A549 (cell line): Measurements from ENCODE around the gene FXYD7. TPM values are rescaled to one million over a fixed set of nuclear protein-coding genes. Genes with fewer than 3 reads are reported as not detected.

ENCODE experiments used
- ATAC-seq, 2 experiments: fragments of 200-7000 bp in 1 of 2; fragments of >200 bp in 1 of 2; cut with Nextera tagmentation in 1 of 2; cut with Tn5 transposase in 1 of 2; 3 replicates each; pipeline versions ENCODE4 v1.8.0 to v1.9.1; 2018 to 2020; ENCODE audit warnings: mild to moderate bottlenecking in 1 of 2, moderate library complexity in 1 of 2
- CTCF ChIA-PET: fragments of 300-600 bp; sonication (Branson Sonifier 250); formaldehyde crosslinking; extraction: SDS; loops from one replicate; lab custom pipeline; 2021; ENCODE audit warnings: antibody characterized with exemption, inconsistent platforms; lab: Yijun Ruan, JAX
- POLR2A ChIA-PET: fragments of 350-600 bp; formaldehyde crosslinking; extraction: SDS; loops from one replicate; lab custom pipeline; 2021; ENCODE audit warnings: antibody characterized with exemption, inconsistent platforms; lab: Yijun Ruan, JAX
- DNase-seq, 2 experiments: peaks; one replicate each; pipeline versions ENCODE4 v3.0.0 to v3.0.0-alpha.2; 2011 to 2016; ENCODE audit warnings: low read depth in 1 of 2, low spot score in 1 of 2
- FAIRE-seq: peaks from 2 replicates; lab custom pipeline; 2011; peaks lifted over from hg19 to GRCh38; lab: Jason Lieb, UNC
- H3K27ac ChIP-seq, 2 experiments: fragments of >200 bp; sonication (Bioruptor Twin); formaldehyde crosslinking; 3 replicates each; pipeline ENCODE4 v1.5.1; 2016 to 2017
- H3K4me1 ChIP-seq: fragments of >200 bp; sonication (Bioruptor Twin); formaldehyde crosslinking; 3 replicates; pipeline ENCODE4 v1.6.1; 2016
- H3K4me2 ChIP-seq: fragments of >200 bp; sonication (Bioruptor Twin); formaldehyde crosslinking; 3 replicates; pipeline ENCODE4 v1.6.1; 2016
- H3K4me3 ChIP-seq: fragments of >200 bp; sonication (Bioruptor Twin); formaldehyde crosslinking; 3 replicates; pipeline ENCODE4 v1.5.1; 2016
- H3K9me3 ChIP-seq: fragments of >200 bp; sonication (Bioruptor Twin); formaldehyde crosslinking; 3 replicates; pipeline ENCODE4 v1.6.1; 2016
- ATOH8 ChIP-seq: fragments of 250-450 bp; sonication (Bioruptor Pico); IDR thresholded peaks from 2 replicates; pipeline ENCODE4 v1.5.0; 2020; ENCODE audit warnings: low read depth, mild to moderate bottlenecking, moderate library complexity
- CBX2 ChIP-seq: fragments of 200-600 bp; sonication (generic); IDR thresholded peaks from 2 replicates; pipeline ENCODE4 v1.6.1; 2016; ENCODE audit warnings: low read depth, mild to moderate bottlenecking, borderline replicate concordance
- CHD2 ChIP-seq: fragments of 150-350 bp; IDR thresholded peaks from 2 replicates; pipeline ENCODE4 v1.6.1; 2014; ENCODE audit warnings: low read length; ENCODE audit not compliant: partially characterized antibody
- CTCF ChIP-seq: fragments of >200 bp; sonication (Bioruptor Twin); formaldehyde crosslinking; IDR thresholded peaks from 3 replicates; pipeline ENCODE4 v1.5.1; 2016
- EHF ChIP-seq: fragments of 250-450 bp; sonication (Bioruptor Pico); IDR thresholded peaks from 2 replicates; pipeline ENCODE4 v1.5.0; 2020; ENCODE audit warnings: mild to moderate bottlenecking
- EHMT2 ChIP-seq: fragments of 200-600 bp; sonication (generic); IDR thresholded peaks from 2 replicates; pipeline ENCODE4 v1.6.1; 2016; ENCODE audit warnings: antibody characterized with exemption, low read depth, mild to moderate bottlenecking, moderate library complexity
- ELK1 ChIP-seq: fragments of 150-350 bp; IDR thresholded peaks from 2 replicates; pipeline ENCODE4 v1.6.1; 2014; ENCODE audit warnings: low read depth, mild to moderate bottlenecking, low read length
- EP300 ChIP-seq, 2 experiments: fragments of >200 bp; sonication (Bioruptor Twin); formaldehyde crosslinking; IDR thresholded peaks; 2 replicates in 1 of 2; 3 replicates in 1 of 2; pipeline ENCODE4 v1.6.1; 2016 to 2017
- FOSB ChIP-seq: fragments of 250-450 bp; sonication (Bioruptor Pico); IDR thresholded peaks from 2 replicates; pipeline ENCODE4 v1.5.0; 2020; ENCODE audit warnings: mild to moderate bottlenecking, moderate library complexity
- FOSL2 ChIP-seq, 2 experiments: fragments of 450-650 bp in 1 of 2; fragments of >200 bp in 1 of 2; sonication (Bioruptor Twin) in 1 of 2; formaldehyde crosslinking; IDR thresholded peaks; 2 replicates each; pipeline versions ENCODE4 v1.5.0 to v1.6.1; 2016 to 2020; ENCODE audit warnings: mild to moderate bottlenecking in 1 of 2, moderate library complexity in 1 of 2
- HEYL ChIP-seq: fragments of 250-450 bp; sonication (Bioruptor Pico); IDR thresholded peaks from 2 replicates; pipeline ENCODE4 v1.8.0; 2021; ENCODE audit warnings: mild to moderate bottlenecking, moderate library complexity
- JUNB ChIP-seq: fragments of >200 bp; sonication (Bioruptor Twin); formaldehyde crosslinking; IDR thresholded peaks from 2 replicates; pipeline ENCODE4 v1.6.1; 2016
- KDM5A ChIP-seq: fragments of 200-600 bp; sonication (generic); IDR thresholded peaks from 2 replicates; pipeline ENCODE4 v1.6.1; 2016; ENCODE audit warnings: antibody characterized with exemption, mild to moderate bottlenecking
- MYC ChIP-seq: IDR thresholded peaks from 2 replicates; pipeline ENCODE4 v1.6.1; 2012; ENCODE audit warnings: mild to moderate bottlenecking, inconsistent platforms, low read length, improper control_type of control experiment, borderline replicate concordance
- NFE2L2 ChIP-seq: fragments of 150-350 bp; conservative IDR thresholded peaks from 2 replicates; pipeline ENCODE4 v1.6.1; 2014; ENCODE audit warnings: low read length
- PHF8 ChIP-seq: fragments of 200-600 bp; sonication (generic); IDR thresholded peaks from 2 replicates; pipeline ENCODE4 v1.6.1; 2016; ENCODE audit warnings: low read depth, mild to moderate bottlenecking, antibody characterized with exemption, moderate library complexity, borderline replicate concordance
- RAD21 ChIP-seq, 2 experiments: fragments of >200 bp in 1 of 2; sonication (Bioruptor Twin) in 1 of 2; formaldehyde crosslinking in 1 of 2; IDR thresholded peaks in 1 of 2; conservative IDR thresholded peaks in 1 of 2; 2 replicates in 1 of 2; 3 replicates in 1 of 2; pipeline ENCODE4 v1.6.1; 2012 to 2018; ENCODE audit warnings: inconsistent platforms in 1 of 2
- RARB ChIP-seq: fragments of 250-450 bp; sonication (Bioruptor Pico); IDR thresholded peaks from 2 replicates; pipeline ENCODE4 v1.8.0; 2021; ENCODE audit warnings: mild to moderate bottlenecking, moderate library complexity
- RCOR1 ChIP-seq: fragments of 150-350 bp; IDR thresholded peaks from 2 replicates; pipeline ENCODE4 v1.6.1; 2014; ENCODE audit warnings: antibody characterized with exemption, low read length, low read depth
- SREBF2 ChIP-seq: fragments of 450-650 bp; IDR thresholded peaks from 2 replicates; pipeline ENCODE4 v1.6.1; 2014; ENCODE audit warnings: mild to moderate bottlenecking, moderate library complexity
- ZSCAN20 ChIP-seq: fragments of 250-450 bp; sonication (Bioruptor Pico); IDR thresholded peaks from 2 replicates; pipeline ENCODE4 v1.8.0; 2022; ENCODE audit warnings: mild to moderate bottlenecking, moderate library complexity
- whole genome bisulfite sequencing: methylation state at CpG from one replicate; pipeline ENCODE4 v1.1.6; 2017; ENCODE audit errors: missing lambda C conversion rate; 5-methylcytosine and 5-hydroxymethylcytosine counted together
- polyA plus RNA-seq, 4 experiments: library from polyadenylated mRNA; depleted of rRNA in 3 of 4; stranded (reverse); fragments of >200 nt; fragmentation: RNase III in 1 of 4; extraction: RNeasy Plus Mini Kit Qiagen cat#74134 plus additional on column Dnase treatment in 1 of 4; gene quantifications; 2 replicates in 3 of 4; 3 replicates in 1 of 4; pipeline ENCODE4 v1.2.3, GENCODE V29; 2011 to 2017
- TF ChIP-seq, protein P1 (sequence below): fragments of 450-650 bp; IDR thresholded peaks from 2 replicates; pipeline ENCODE4 v1.6.1; 2014; ENCODE audit warnings: antibody characterized with exemption
- TF ChIP-seq, protein P2 (sequence below): IDR thresholded peaks from 2 replicates; pipeline ENCODE4 v1.6.1; 2012; ENCODE audit warnings: low read depth, borderline replicate concordance

The FXYD7 gene
- polyA plus RNA-seq, 2 of the 4 experiments (the other 2 are of a cell fraction), result not detected

- H3K4me3 ChIP-seq, result no peak overlapping the region
- H3K4me2 ChIP-seq, result no peak overlapping the region
- no peaks in the 10 kb centered on the region for H3K9me3 ChIP-seq
- POLR2A ChIA-PET, result no interaction called here
- FAIRE-seq, result no peak
- no peak overlapping the region for H3K27ac ChIP-seq
- DNase-seq, result no peak
- no peak for ATAC-seq
- TF ChIP-seq EHMT2, result no peak
- TF ChIP-seq JUNB, result no peak
- no peak for TF ChIP-seq ATOH8
- no peak for TF ChIP-seq FOSB
- TF ChIP-seq ZSCAN20 (CRISPR knock-in tag), result no peak
- TF ChIP-seq RAD21 (conservative IDR thresholded peaks at IDR 0.05 in 1 of 2, IDR thresholded peaks at IDR 0.05 in 1 of 2), result no peak
- TF ChIP-seq HEYL (CRISPR knock-in tag), result no peak
- TF ChIP-seq ELK1, result no peak
- TF ChIP-seq CTCF, result no peak
- TF ChIP-seq, protein P1, sequence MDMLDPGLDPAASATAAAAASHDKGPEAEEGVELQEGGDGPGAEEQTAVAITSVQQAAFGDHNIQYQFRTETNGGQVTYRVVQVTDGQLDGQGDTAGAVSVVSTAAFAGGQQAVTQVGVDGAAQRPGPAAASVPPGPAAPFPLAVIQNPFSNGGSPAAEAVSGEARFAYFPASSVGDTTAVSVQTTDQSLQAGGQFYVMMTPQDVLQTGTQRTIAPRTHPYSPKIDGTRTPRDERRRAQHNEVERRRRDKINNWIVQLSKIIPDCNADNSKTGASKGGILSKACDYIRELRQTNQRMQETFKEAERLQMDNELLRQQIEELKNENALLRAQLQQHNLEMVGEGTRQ, result no peak
- TF ChIP-seq, protein P2, sequence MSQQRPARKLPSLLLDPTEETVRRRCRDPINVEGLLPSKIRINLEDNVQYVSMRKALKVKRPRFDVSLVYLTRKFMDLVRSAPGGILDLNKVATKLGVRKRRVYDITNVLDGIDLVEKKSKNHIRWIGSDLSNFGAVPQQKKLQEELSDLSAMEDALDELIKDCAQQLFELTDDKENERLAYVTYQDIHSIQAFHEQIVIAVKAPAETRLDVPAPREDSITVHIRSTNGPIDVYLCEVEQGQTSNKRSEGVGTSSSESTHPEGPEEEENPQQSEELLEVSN, result no peak
- no peak for TF ChIP-seq MYC
- TF ChIP-seq RARB (CRISPR knock-in tag), result no peak
- no peak for TF ChIP-seq CHD2
- no peak for TF ChIP-seq EP300 (IDR thresholded peaks at IDR 0.05)
- TF ChIP-seq EHF (CRISPR knock-in tag), result no peak
- no peak for TF ChIP-seq SREBF2
- TF ChIP-seq RCOR1, result no peak
- no peak for TF ChIP-seq CBX2
- no peak for TF ChIP-seq NFE2L2
- WGBS, result 90% methylated on average over 9 of the region's 9 CpGs
- CTCF ChIA-PET, result interaction anchor here (0.5 to 6.9 kb wide), 10 partner anchors 16 to 168 kb away, joined by 3 to 148 read pairs (median 4); partner anchors contain the start of genes FXYD1 and LGI4
- H3K4me1 ChIP-seq, result peaks cover 24% of the 10 kb centered on the region
Measured at GRCh38 chr19:35119578-35120155, 23.4 kb upstream of the FXYD7 start.

DNA sequence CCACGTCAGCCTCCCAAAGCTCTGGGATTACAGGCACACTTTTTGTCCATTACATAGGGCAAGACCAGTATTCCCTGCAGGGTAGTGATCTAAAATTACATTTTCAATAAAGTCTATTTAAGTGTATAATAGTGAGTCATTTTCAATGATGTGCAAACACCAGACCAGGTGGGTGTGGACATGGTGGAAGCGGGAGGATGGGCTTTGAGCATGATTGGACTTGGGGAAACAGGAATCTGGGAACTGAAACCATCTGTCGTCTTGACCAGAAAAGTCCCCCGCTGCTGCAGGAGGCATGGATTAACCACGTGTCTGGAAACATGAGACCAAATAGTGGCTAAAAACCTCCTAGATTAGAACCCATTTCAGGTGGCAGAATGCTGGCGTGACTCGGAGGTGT is 22.6 kb upstream of the FXYD7 start:
- CTCF ChIA-PET, result interaction anchor here (0.5 to 6.9 kb wide), 5 partner anchors 15 to 77 kb away, joined by 3 to 148 read pairs (median 4); partner anchors contain the start of genes FXYD1 and LGI4
- DNase-seq (peak in 1 of 2 experiments; percentile 57), FAIRE-seq (no peak), ATAC-seq (no peak)
- H3K4me3 ChIP-seq, result no peak overlapping the region
- H3K27ac ChIP-seq, result no peak overlapping the region
- peaks cover 22% of the 10 kb centered on the region for H3K4me1 ChIP-seq
- H3K9me3 ChIP-seq, result no peaks in the 10 kb centered on the region
- TF ChIP-seq FOSL2 (IDR thresholded peaks at IDR 0.05) (no peak), FOSL2 (CRISPR knock-in tag; IDR thresholded peaks at IDR 0.05) (0 out of 2 replicates have a peak, but pooled peaks have one; percentile 6), KDM5A (no peak), PHF8 (no peak), MYC (no peak)
- POLR2A ChIA-PET, result no interaction called here
- H3K4me2 ChIP-seq, result peak overlapping the region; percentile 19; the same call in 1 of the 3 replicates
- WGBS, result 65% methylated on average over 7 of the region's 7 CpGs
